Measurements from ENCODE around the gene CTDSPL.

DNA sequence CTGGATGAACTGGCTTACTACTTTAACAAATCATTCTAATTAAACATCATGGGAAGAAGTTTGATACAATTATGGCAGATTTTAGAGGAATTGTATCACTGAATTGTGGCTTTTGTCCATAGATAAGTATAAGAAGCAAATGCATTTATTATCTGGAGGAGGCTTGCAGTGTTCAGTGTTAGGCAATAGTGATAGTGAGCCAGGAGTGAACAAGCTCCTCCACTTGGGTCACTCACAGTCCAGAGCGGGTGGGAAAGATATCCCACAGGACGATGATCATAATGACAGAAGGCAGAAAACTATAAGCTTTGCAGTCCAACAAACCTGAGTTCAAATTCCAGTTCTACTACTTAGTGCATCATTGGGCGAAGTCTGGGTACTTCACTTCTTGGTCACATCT lies 64.9 kb downstream of the CTDSPL start:
- TF ChIP-seq, protein P1, sequence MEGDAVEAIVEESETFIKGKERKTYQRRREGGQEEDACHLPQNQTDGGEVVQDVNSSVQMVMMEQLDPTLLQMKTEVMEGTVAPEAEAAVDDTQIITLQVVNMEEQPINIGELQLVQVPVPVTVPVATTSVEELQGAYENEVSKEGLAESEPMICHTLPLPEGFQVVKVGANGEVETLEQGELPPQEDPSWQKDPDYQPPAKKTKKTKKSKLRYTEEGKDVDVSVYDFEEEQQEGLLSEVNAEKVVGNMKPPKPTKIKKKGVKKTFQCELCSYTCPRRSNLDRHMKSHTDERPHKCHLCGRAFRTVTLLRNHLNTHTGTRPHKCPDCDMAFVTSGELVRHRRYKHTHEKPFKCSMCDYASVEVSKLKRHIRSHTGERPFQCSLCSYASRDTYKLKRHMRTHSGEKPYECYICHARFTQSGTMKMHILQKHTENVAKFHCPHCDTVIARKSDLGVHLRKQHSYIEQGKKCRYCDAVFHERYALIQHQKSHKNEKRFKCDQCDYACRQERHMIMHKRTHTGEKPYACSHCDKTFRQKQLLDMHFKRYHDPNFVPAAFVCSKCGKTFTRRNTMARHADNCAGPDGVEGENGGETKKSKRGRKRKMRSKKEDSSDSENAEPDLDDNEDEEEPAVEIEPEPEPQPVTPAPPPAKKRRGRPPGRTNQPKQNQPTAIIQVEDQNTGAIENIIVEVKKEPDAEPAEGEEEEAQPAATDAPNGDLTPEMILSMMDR (IDR thresholded peaks at IDR 0.05): no peak
- TF ChIP-seq, protein P2, sequence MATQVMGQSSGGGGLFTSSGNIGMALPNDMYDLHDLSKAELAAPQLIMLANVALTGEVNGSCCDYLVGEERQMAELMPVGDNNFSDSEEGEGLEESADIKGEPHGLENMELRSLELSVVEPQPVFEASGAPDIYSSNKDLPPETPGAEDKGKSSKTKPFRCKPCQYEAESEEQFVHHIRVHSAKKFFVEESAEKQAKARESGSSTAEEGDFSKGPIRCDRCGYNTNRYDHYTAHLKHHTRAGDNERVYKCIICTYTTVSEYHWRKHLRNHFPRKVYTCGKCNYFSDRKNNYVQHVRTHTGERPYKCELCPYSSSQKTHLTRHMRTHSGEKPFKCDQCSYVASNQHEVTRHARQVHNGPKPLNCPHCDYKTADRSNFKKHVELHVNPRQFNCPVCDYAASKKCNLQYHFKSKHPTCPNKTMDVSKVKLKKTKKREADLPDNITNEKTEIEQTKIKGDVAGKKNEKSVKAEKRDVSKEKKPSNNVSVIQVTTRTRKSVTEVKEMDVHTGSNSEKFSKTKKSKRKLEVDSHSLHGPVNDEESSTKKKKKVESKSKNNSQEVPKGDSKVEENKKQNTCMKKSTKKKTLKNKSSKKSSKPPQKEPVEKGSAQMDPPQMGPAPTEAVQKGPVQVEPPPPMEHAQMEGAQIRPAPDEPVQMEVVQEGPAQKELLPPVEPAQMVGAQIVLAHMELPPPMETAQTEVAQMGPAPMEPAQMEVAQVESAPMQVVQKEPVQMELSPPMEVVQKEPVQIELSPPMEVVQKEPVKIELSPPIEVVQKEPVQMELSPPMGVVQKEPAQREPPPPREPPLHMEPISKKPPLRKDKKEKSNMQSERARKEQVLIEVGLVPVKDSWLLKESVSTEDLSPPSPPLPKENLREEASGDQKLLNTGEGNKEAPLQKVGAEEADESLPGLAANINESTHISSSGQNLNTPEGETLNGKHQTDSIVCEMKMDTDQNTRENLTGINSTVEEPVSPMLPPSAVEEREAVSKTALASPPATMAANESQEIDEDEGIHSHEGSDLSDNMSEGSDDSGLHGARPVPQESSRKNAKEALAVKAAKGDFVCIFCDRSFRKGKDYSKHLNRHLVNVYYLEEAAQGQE (IDR thresholded peaks at IDR 0.05; ENCODE audit: insufficient read depth in 1 of 2, low read depth in 2 of 2, low read length in 1 of 2): no peak
- TF ChIP-seq POLR2AphosphoS5 (IDR thresholded peaks at IDR 0.05; ENCODE audit: low read depth, low read length): no peak
- no peak for TF ChIP-seq TCF7L2 (IDR thresholded peaks at IDR 0.05; ENCODE audit: low read depth, low read length)
- no peak for TF ChIP-seq SIN3A (IDR thresholded peaks at IDR 0.05; ENCODE audit: borderline replicate concordance, insufficient read depth, low read depth, low read length)
